GM21381 (cell line): ENCODE data around the gene CDK6.

Experiments used
- ATAC-seq: cut with Tn5 transposase; IDR thresholded peaks from one replicate; pipeline ENCODE4 v1.9.1; 2021; ENCODE audit warnings: mild to moderate bottlenecking, moderate library complexity; ENCODE audit not compliant: unreplicated experiment

CDK6 gene

GRCh38 chr7:92827464-92828120 lies 8.8 kb downstream of the CDK6 start:
- no peak for ATAC-seq

- no peak for ATAC-seq
Observed at GRCh38 chr7:92826258-92826938, 10.0 kb downstream of the CDK6 start.

GRCh38 chr7:92824901-92825480 lies 11.4 kb downstream of the CDK6 start:
- ATAC-seq = no peak

DNA sequence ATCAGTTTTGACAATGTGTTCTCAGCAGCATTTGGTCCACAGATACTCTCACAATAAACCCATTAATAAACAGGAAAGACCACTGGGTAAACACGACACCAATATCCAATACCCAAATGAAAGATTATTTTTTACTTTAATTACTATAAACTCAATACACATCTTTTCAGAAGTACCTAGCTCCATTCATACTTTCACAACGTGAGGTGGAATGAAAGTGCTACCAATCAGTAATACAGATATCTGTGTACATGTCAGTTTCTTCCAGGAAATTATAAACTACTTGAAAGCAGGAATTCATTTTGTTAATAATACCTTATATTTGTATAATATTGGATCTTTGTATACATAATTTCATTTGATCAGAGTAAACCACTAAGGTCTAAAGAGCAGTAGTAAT lies 11.9 kb downstream of the CDK6 start:
- no peak for ATAC-seq

GRCh38 chr7:92823042-92823441 lies 13.3 kb downstream of the CDK6 start:
- ATAC-seq = no peak

- no peak for ATAC-seq
Observed at GRCh38 chr7:92820191-92820590, 16.2 kb downstream of the CDK6 start.

GRCh38 chr7:92817398-92817797 lies 19.0 kb downstream of the CDK6 start:
- ATAC-seq = no peak

GRCh38 chr7:92815412-92815811 lies 21.0 kb downstream of the CDK6 start:
- ATAC-seq = no peak

GRCh38 chr7:92813390-92814024 lies 22.9 kb downstream of the CDK6 start:
- ATAC-seq = peak; percentile 45

- no peak for ATAC-seq
Observed at GRCh38 chr7:92811158-92811557, 25.2 kb downstream of the CDK6 start.

GRCh38 chr7:92809760-92810573 lies 26.4 kb downstream of the CDK6 start:
- ATAC-seq = peak; percentile 75

GRCh38 chr7:92809397-92809759 lies 27.0 kb downstream of the CDK6 start:
- ATAC-seq = no peak

DNA sequence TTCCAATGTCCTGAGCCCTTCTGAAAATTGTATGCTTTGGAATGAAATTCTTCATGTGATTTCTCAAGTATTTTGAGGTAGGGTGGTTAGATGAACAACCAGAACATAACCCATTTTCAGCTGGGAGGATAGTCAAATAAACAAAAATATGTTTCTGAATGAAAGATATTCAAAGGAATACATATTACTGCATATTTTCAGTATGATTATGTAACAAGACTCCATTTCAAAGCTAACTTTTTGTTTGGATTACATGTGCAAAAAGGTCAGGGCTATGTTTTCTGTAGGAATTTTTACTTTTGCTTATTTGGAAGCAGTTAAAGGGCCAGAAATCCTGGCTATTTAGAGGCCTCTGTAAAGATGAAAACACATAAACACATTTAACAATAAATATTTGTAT lies 27.7 kb downstream of the CDK6 start:
- ATAC-seq = no peak

- ATAC-seq = no peak
Observed at GRCh38 chr7:92808006-92808405, 28.4 kb downstream of the CDK6 start.

GRCh38 chr7:92806496-92806895 lies 29.9 kb downstream of the CDK6 start:
- no peak for ATAC-seq

DNA sequence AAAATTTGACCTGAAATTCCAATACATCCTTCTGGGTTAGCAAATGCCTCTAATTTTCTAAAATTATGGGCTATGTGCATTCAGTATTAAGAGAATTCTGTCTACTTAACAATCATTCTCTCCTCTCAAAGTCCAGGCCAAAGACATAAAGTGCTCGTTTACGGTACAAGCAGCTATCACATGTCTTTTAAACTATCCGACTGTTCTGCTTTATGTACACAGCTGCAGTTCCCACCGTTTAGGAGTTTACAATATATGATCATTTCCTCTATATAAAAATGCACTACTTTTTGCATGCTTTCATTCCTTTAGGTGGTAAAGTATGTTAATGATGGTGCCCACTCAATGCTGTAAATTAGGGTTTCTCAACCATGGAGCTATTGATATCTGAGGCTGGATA lies 34.0 kb downstream of the CDK6 start:
- no peak for ATAC-seq

DNA sequence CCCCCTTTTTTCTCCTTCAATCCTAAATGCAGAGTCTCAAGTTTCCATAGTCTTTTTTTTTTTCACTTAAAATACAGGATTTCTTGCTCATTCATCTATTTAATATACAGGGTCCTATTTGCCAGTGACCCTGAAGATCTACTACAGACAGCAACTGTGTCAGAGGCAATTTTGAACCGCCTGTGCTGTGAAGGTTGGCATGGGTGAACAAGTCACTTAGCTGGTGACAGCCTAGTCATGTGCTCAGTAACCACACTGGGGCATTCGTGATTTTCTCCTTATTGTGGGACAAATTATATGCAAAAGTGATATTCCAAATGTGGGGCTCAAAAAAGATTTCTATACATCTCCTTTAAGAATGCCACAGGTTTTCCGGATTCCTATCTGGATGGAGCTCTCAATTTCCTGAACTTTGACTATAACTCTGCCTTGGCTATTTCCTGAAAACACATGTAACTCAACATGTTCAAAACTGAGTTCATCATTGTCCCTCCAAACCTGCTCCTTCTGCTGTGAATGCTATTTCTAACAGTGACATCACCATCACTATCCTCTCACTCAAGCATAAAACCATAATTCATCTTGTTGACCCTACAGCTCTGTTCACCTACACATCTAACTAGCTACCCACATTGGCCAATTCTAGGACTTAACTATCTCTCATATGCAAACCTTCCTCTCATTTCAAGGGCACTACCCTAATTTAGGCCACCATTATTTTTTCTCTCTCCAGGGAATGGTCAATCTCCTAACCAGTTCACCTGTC lies 36.7 kb downstream of the CDK6 start:
- no peak for ATAC-seq

DNA sequence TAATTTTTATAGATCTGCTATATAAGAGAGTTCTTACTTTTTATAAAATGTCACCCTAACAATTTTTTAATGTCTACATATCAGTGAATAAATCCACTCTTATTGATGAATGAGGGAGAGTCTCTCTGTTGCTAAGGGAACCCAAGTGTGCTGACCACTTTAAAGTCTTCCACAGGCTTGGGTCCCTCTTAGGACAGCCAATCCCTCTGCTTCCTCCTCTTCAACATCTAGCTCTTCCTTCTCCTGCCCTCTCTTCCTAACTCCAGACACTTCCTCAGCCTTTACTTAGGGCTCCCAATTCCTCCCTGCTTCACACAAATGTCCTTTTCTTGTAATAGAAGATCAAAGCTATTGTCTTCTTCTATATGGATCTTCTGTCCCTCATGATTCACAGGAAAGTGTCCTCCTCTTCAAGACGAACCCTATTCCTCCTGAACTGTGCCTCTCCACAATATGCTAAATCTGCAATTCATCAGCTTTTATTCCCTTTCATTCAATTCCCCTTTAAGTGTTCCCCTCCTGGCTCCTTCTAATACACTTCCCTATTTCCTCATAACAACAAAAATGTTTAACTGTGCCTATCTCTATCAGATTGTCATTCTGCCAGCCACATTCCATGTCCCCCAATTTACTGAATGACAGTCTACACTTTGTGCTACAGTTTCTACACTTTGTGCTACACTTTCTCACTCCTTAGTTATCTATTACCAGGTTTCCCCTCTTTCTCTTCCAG lies 37.7 kb downstream of the CDK6 start:
- ATAC-seq = no peak

- ATAC-seq = no peak
Observed at GRCh38 chr7:92797693-92798092, 38.7 kb downstream of the CDK6 start.

- no peak for ATAC-seq
Observed at GRCh38 chr7:92797284-92797683, 39.1 kb downstream of the CDK6 start.
